RKO (cell line): ENCODE results near the gene PPP2R5B.

Experiments used
- DNase-seq: peaks from one replicate; pipeline ENCODE4 v3.0.0-alpha.2; 2016; ENCODE audit warnings: low spot score

PPP2R5B gene

GRCh38 chr11:64923944-64924909 is at the start of gene PPP2R5B:
Gene PPP2R5B (plus strand): TSS chr11:64924689. CDS start chr11:64925735, 1,046 bp downstream.
- DNase-seq, result peak; percentile 97

GRCh38 chr11:64875369-64876228 is 48.9 kb upstream of the PPP2R5B start:
- DNase-seq, result no peak

GRCh38 chr11:64876229-64876750 is 48.2 kb upstream of the PPP2R5B start:
- no peak for DNase-seq

GRCh38 chr11:64876835-64877341 is 47.6 kb upstream of the PPP2R5B start:
- DNase-seq, result no peak

- no peak for DNase-seq
Measured at GRCh38 chr11:64877390-64878222, 46.9 kb upstream of the PPP2R5B start.

- DNase-seq, result no peak
Measured at GRCh38 chr11:64878223-64878493, 46.3 kb upstream of the PPP2R5B start.

- peak; percentile 96 for DNase-seq
Measured at GRCh38 chr11:64878494-64879243, 45.8 kb upstream of the PPP2R5B start, which contains the start of gene EHD1. Gene EHD1 (minus strand): TSS chr11:64878621. CDS start chr11:64878464, 157 bp downstream.

- DNase-seq, result no peak
Measured at GRCh38 chr11:64879244-64879900, 45.1 kb upstream of the PPP2R5B start.

GRCh38 chr11:64880240-64881001 is 44.1 kb upstream of the PPP2R5B start:
- DNase-seq, result no peak

- no peak for DNase-seq
Measured at GRCh38 chr11:64881476-64881875, 43.0 kb upstream of the PPP2R5B start.

GRCh38 chr11:64882243-64882642 is 42.2 kb upstream of the PPP2R5B start:
- DNase-seq, result no peak

- no peak for DNase-seq
Measured at GRCh38 chr11:64883575-64883974, 40.9 kb upstream of the PPP2R5B start.

- no peak for DNase-seq
Measured at GRCh38 chr11:64884019-64884418, 40.5 kb upstream of the PPP2R5B start.

GRCh38 chr11:64885367-64886286 is 38.9 kb upstream of the PPP2R5B start:
- DNase-seq, result peak; percentile 81

GRCh38 chr11:64887234-64887756 is 37.2 kb upstream of the PPP2R5B start:
- no peak for DNase-seq

- DNase-seq, result peak; percentile 62
Measured at GRCh38 chr11:64887757-64888405, 36.6 kb upstream of the PPP2R5B start.

- DNase-seq, result no peak
Measured at GRCh38 chr11:64888406-64888728, 36.1 kb upstream of the PPP2R5B start.
